ENCODE data around the gene IFNL4.

Gene IFNL4

DNA sequence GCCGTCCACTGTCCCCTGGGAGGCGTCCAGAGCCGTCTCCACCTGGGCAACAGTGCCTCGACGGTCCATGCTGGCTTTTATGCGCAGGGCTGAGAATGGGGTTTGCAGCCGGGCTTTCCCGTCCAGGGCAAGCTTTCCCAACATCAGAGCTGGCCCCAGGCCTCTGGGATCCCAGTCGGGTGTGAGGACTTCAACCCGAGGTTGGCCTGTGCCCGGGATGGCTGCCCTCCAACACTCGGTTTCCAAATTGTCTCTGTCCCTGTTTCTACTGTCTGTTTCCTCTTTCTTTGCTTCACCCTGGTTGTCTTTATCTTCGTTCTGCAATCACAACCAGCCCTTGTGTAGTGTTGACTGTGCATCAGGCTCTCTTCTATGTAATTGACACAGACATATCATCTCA is at the start of gene IFNL4:
Gene IFNL4, minus strand, starts transcription at position 51 of the 400 bp plus-strand sequence.
- no peak within 1 kb of the TSS for H3K27ac ChIP-seq
- TF ChIP-seq, protein P1, sequence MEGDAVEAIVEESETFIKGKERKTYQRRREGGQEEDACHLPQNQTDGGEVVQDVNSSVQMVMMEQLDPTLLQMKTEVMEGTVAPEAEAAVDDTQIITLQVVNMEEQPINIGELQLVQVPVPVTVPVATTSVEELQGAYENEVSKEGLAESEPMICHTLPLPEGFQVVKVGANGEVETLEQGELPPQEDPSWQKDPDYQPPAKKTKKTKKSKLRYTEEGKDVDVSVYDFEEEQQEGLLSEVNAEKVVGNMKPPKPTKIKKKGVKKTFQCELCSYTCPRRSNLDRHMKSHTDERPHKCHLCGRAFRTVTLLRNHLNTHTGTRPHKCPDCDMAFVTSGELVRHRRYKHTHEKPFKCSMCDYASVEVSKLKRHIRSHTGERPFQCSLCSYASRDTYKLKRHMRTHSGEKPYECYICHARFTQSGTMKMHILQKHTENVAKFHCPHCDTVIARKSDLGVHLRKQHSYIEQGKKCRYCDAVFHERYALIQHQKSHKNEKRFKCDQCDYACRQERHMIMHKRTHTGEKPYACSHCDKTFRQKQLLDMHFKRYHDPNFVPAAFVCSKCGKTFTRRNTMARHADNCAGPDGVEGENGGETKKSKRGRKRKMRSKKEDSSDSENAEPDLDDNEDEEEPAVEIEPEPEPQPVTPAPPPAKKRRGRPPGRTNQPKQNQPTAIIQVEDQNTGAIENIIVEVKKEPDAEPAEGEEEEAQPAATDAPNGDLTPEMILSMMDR (IDR thresholded peaks at IDR 0.05), result no peak
- TF ChIP-seq ZFX (IDR thresholded peaks at IDR 0.05; ENCODE audit: borderline replicate concordance), result no peak

DNA sequence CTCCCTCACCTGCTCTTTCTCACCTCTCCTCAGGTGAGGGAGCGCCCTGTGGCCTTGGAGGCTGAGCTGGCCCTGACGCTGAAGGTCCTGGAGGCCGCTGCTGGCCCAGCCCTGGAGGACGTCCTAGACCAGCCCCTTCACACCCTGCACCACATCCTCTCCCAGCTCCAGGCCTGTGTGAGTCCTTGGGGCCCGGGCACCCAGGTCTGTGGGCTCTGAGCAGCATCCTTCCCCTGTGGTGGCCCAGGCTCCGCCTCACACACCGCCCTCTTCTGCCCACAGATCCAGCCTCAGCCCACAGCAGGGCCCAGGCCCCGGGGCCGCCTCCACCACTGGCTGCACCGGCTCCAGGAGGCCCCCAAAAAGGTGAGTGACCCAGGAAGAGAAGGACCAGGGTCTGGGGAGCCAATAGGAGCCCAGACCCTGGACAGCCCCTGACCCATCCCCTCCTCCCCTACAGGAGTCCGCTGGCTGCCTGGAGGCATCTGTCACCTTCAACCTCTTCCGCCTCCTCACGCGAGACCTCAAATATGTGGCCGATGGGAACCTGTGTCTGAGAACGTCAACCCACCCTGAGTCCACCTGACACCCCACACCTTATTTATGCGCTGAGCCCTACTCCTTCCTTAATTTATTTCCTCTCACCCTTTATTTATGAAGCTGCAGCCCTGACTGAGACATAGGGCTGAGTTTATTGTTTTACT is 49.4 kb upstream of the IFNL4 start:
- no peak overlapping the region for H3K27ac ChIP-seq
- no peak for TF ChIP-seq ZFX (IDR thresholded peaks at IDR 0.05; ENCODE audit: borderline replicate concordance)
- TF ChIP-seq, protein P1 (IDR thresholded peaks at IDR 0.05), result no peak

GRCh38 chr19:39296906-39297305 is 48.2 kb upstream of the IFNL4 start:
- no peak overlapping the region for H3K27ac ChIP-seq
- no peak for TF ChIP-seq ZFX (IDR thresholded peaks at IDR 0.05; ENCODE audit: borderline replicate concordance)
- TF ChIP-seq, protein P1 (IDR thresholded peaks at IDR 0.05), result no peak

GRCh38 chr19:39296055-39296645 is 47.5 kb upstream of the IFNL4 start, which contains the start of gene IFNL1:
TSS of gene IFNL1 (plus strand) at chr19:39296407. CDS start at chr19:39296422, 15 bp downstream.
- H3K27ac ChIP-seq, result no peak within 1 kb of the TSS
- TF ChIP-seq, protein P1 (IDR thresholded peaks at IDR 0.05), result no peak
- TF ChIP-seq ZFX (IDR thresholded peaks at IDR 0.05; ENCODE audit: borderline replicate concordance), result no peak

- no peak for TF ChIP-seq ZFX (IDR thresholded peaks at IDR 0.05; ENCODE audit: borderline replicate concordance)
- TF ChIP-seq, protein P1 (IDR thresholded peaks at IDR 0.05), result no peak
- no peak overlapping the region for H3K27ac ChIP-seq
Measured at GRCh38 chr19:39293394-39293793, 44.7 kb upstream of the IFNL4 start.

- H3K27ac ChIP-seq, result no peak overlapping the region
- no peak for TF ChIP-seq ZFX (IDR thresholded peaks at IDR 0.05; ENCODE audit: borderline replicate concordance)
- TF ChIP-seq, protein P1 (IDR thresholded peaks at IDR 0.05), result no peak
Measured at GRCh38 chr19:39284032-39284431, 35.4 kb upstream of the IFNL4 start.

DNA sequence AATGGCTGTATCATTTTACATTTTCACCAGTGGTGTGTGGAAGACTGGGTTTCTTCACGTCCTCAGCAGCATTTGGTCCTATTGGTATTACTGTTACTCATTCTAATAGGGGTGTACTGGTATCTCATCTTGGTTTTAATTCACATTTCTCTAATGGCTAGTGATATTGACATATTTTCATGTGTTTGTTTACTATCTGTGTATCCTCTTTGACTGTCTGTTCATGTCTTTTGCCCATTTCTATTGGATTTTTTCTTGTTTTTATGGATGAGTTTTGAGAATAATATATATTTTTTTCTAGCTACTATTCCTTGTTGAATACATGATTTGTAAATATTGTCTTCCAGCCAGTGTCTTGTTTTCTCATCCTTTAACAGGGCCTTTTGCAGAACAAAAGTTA is 33.4 kb upstream of the IFNL4 start:
- H3K27ac ChIP-seq, result no peak overlapping the region
- TF ChIP-seq, protein P1 (IDR thresholded peaks at IDR 0.05), result no peak
- no peak for TF ChIP-seq ZFX (IDR thresholded peaks at IDR 0.05; ENCODE audit: borderline replicate concordance)
